HepG2 (cell line): ENCODE data around the gene CSTPP1. TPM values are rescaled to one million over a fixed set of nuclear protein-coding genes. Genes with fewer than 3 reads are reported as not detected.

Experiments used
- NPAS2 ChIP-seq: sonication (generic); formaldehyde crosslinking; IDR thresholded peaks from 2 replicates; pipeline ENCODE4 v1.8.0; 2022; ENCODE audit warnings: mild to moderate bottlenecking, missing genetic modification reagents, borderline replicate concordance
- TCF7 ChIP-seq: sonication (generic); IDR thresholded peaks from 2 replicates; pipeline ENCODE4 v1.6.1; 2016; ENCODE audit warnings: antibody characterized with exemption, low read depth
- ZBTB49 ChIP-seq: sonication (generic); formaldehyde crosslinking; IDR thresholded peaks from 2 replicates; pipeline ENCODE4 v1.4.0; 2020; ENCODE audit warnings: missing genetic modification reagents, borderline replicate concordance
- polyA plus RNA-seq, 8 experiments: library from polyadenylated mRNA; depleted of rRNA in 3 of 8; stranded (reverse) in 7 of 8; unstranded in 1 of 8; fragments of >200 nt; fragmentation: Illumina TruSeq in 4 of 8; extraction: Trizol in 4 of 8; gene quantifications; 2 replicates each; pipeline versions ENCODE4 v1.2.1 to v1.2.3, GENCODE V29; 2011 to 2016; ENCODE audit warnings: low read depth in 4 of 8, missing spikeins in 1 of 8, mixed read lengths in 1 of 8; ENCODE audit not compliant: insufficient read depth in 1 of 8
- total RNA-seq, 5 experiments: library from RNA; depleted of rRNA; stranded (reverse); fragments of >200 nt; fragmentation: Illumina TruSeq; extraction: Trizol; gene quantifications; 2 replicates each; pipeline ENCODE4 v1.2.3, GENCODE V29; 2016; ENCODE audit warnings: low read depth in 1 of 5
- TF ChIP-seq, protein P1 (sequence below), 2 experiments: sonication (generic) in 1 of 2; formaldehyde crosslinking in 1 of 2; IDR thresholded peaks; 2 replicates each; pipeline versions ENCODE4 v1.4.0 to v1.6.1; 2016 to 2020; ENCODE audit warnings: borderline replicate concordance in 1 of 2, low read depth in 1 of 2, mild to moderate bottlenecking in 1 of 2, missing genetic modification reagents in 1 of 2
- TF ChIP-seq, protein P2 (sequence below): IDR thresholded peaks from 2 replicates; pipeline ENCODE4 v1.6.1; 2012; ENCODE audit warnings: inconsistent platforms
- TF ChIP-seq, protein P3 (sequence below): sonication (generic); formaldehyde crosslinking; IDR thresholded peaks from 2 replicates; pipeline ENCODE4 v1.5.1; 2020; ENCODE audit warnings: missing genetic modification reagents, mild to moderate bottlenecking, borderline replicate concordance

CSTPP1 gene
- total and polyA plus RNA-seq, 2 of the 13 experiments (the other 11 are each of a cell fraction or from before 2014, with no cell fraction given) = 12.3 to 14.6 TPM

- TF ChIP-seq ZBTB49 (CRISPR knock-in tag) = no peak
- TF ChIP-seq, protein P1, sequence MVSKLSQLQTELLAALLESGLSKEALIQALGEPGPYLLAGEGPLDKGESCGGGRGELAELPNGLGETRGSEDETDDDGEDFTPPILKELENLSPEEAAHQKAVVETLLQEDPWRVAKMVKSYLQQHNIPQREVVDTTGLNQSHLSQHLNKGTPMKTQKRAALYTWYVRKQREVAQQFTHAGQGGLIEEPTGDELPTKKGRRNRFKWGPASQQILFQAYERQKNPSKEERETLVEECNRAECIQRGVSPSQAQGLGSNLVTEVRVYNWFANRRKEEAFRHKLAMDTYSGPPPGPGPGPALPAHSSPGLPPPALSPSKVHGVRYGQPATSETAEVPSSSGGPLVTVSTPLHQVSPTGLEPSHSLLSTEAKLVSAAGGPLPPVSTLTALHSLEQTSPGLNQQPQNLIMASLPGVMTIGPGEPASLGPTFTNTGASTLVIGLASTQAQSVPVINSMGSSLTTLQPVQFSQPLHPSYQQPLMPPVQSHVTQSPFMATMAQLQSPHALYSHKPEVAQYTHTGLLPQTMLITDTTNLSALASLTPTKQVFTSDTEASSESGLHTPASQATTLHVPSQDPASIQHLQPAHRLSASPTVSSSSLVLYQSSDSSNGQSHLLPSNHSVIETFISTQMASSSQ (IDR thresholded peaks at IDR 0.05; ENCODE audit: low read depth) = no peak
- TF ChIP-seq, protein P1 (CRISPR knock-in tag; IDR thresholded peaks at IDR 0.05; ENCODE audit: borderline replicate concordance) = no peak
- TF ChIP-seq, protein P2, sequence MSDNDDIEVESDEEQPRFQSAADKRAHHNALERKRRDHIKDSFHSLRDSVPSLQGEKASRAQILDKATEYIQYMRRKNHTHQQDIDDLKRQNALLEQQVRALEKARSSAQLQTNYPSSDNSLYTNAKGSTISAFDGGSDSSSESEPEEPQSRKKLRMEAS = peak; percentile 44; the same call in 1 of the 2 replicates
- TF ChIP-seq, protein P3, sequence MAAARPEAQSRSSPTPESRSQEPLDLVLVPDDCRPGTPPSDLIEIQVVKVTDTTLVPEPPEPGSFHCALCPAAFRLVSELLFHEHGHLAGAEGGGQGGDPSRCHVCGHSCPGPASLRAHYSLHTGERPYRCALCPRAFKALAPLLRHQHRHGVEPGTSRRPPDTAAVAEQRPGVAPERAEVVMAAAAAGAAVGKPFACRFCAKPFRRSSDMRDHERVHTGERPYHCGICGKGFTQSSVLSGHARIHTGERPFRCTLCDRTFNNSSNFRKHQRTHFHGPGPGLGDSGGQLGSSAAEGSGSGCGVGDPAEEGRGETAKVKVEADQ (CRISPR knock-in tag) = no peak
- 0 out of 2 replicates have a peak, but pooled peaks have one; percentile 42 for TF ChIP-seq TCF7
- TF ChIP-seq NPAS2 (CRISPR knock-in tag) = no peak
Observed at GRCh38 chr11:46977038-46977813, 40.7 kb downstream of the CSTPP1 start (continued).
